Type B pancreatic cell (in vitro differentiated cells): ENCODE results near the gene ZNF277. TPM values are rescaled to one million over a fixed set of nuclear protein-coding genes. Genes with fewer than 3 reads are reported as not detected.

Source experiments
- DNase-seq: peaks from one replicate; pipeline ENCODE4 v3.0.0; 2021; ENCODE audit warnings: mixed read lengths; ENCODE audit not compliant: unreplicated experiment; ENCODE audit errors: extremely low spot score
- H3K27ac Mint-ChIP-seq: 2 replicates; pipeline ENCODE4 v1.8.0; 2021; ENCODE audit warnings: mild to moderate bottlenecking, mixed read lengths
- H3K27me3 Mint-ChIP-seq: 2 replicates; pipeline ENCODE4 v1.8.0; 2021; ENCODE audit warnings: mixed read lengths
- H3K36me3 Mint-ChIP-seq: 2 replicates; pipeline ENCODE4 v1.8.0; 2021; ENCODE audit warnings: mixed read lengths
- H3K4me1 Mint-ChIP-seq: one replicate; pipeline ENCODE4 v1.8.0; 2021; ENCODE audit warnings: mixed read lengths; ENCODE audit not compliant: unreplicated experiment
- H3K4me3 Mint-ChIP-seq: 2 replicates; pipeline ENCODE4 v1.8.0; 2021; ENCODE audit warnings: mild to moderate bottlenecking, mixed read lengths
- H3K9me3 Mint-ChIP-seq: 2 replicates; pipeline ENCODE4 v1.8.0; 2021; ENCODE audit warnings: mixed read lengths
- CTCF ChIP-seq: fragments of 200-600 bp; sonication (generic); conservative IDR thresholded peaks from 2 replicates; pipeline ENCODE4 v1.5.0; 2021; ENCODE audit warnings: antibody characterized with exemption, mild to moderate bottlenecking
- total RNA-seq: library from RNA; stranded (reverse); gene quantifications from 2 replicates; pipeline ENCODE4 v1.2.1, GENCODE V29; 2021; ENCODE audit warnings: low replicate concordance

ZNF277 gene
- total RNA-seq, 1 donor from 2014 or later = 21.4 TPM

DNA sequence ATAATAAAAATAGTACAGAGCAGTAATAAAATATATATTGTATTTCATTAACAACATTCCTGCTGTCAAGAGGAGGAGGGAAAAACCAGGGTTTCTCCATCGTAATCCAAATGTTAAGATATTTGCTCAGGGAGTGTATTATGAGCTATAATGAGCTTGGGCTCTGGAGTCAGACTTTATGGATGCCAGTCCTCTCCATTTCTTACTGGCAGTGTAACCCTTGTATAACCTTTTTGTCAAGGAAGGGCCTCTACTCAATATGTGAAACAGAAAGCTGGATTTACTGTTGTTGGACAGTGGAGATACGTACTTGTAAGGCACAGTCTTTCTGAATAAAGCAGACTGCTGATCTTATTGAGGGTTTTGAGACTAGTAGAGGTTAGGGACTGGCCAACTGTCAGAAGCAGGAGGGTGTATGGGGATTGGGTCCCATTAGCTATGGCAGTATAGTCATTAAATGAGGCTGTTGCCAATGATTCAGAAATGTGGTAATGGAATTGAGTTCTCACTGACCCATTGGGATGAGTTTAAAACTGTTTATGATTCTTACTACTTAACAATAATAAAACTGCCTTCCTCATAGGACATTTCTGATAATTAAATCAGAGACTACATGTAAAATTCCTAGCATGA is 56.5 kb downstream of the ZNF277 start:
- no peak for DNase-seq
- H3K9me3 Mint-ChIP-seq = no peaks in the 10 kb centered on the region
- H3K4me3 Mint-ChIP-seq = no peak overlapping the region
- H3K36me3 Mint-ChIP-seq = no peaks in the 10 kb centered on the region
- no peaks in the 10 kb centered on the region for H3K27me3 Mint-ChIP-seq
- TF ChIP-seq CTCF = no peak
- H3K4me1 Mint-ChIP-seq = peaks cover 11% of the 10 kb centered on the region
- no peak overlapping the region for H3K27ac Mint-ChIP-seq

DNA sequence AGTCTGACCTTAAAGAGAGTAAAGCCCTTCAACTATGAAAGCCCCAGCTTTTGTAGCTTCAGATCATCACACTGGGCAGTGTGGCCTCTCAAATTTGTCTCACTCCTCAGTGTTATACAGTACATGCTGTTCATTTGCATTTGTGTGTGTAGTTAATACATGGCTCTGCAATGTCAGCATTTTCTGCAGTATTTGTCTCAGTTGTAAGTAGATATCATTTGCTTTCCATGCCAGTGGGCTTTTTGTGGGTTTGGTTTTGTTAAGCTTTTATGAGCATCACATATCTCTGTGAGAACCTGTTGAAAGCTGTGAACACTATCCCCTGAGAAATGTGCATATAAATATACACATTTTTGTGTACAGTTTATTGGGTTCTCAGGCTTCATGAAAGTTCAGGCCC is 57.0 kb downstream of the ZNF277 start:
- Mint-ChIP-seq H3K9me3 (no peaks in the 10 kb centered on the region), H3K4me3 (no peak overlapping the region), H3K27ac (no peak overlapping the region), H3K4me1 (peaks cover 11% of the 10 kb centered on the region), H3K27me3 (no peaks in the 10 kb centered on the region), H3K36me3 (no peaks in the 10 kb centered on the region)
- no peak for TF ChIP-seq CTCF
- DNase-seq = no peak

GRCh38 chr7:112266141-112266540 is 59.6 kb downstream of the ZNF277 start:
- H3K36me3 Mint-ChIP-seq = no peaks in the 10 kb centered on the region

GRCh38 chr7:112266595-112267270 is 60.2 kb downstream of the ZNF277 start:
- DNase-seq = no peak
- H3K27ac Mint-ChIP-seq = no peak overlapping the region
- no peaks in the 10 kb centered on the region for H3K27me3 Mint-ChIP-seq
- no peaks in the 10 kb centered on the region for H3K9me3 Mint-ChIP-seq
- no peaks in the 10 kb centered on the region for H3K36me3 Mint-ChIP-seq
- H3K4me3 Mint-ChIP-seq = no peak overlapping the region
- H3K4me1 Mint-ChIP-seq = peaks cover 11% of the 10 kb centered on the region
- no peak for TF ChIP-seq CTCF

More at GRCh38 chr7:112266141-112266540, 59.6 kb downstream of the ZNF277 start:
- H3K4me3 Mint-ChIP-seq = no peak overlapping the region
- no peaks in the 10 kb centered on the region for H3K9me3 Mint-ChIP-seq
- no peak for TF ChIP-seq CTCF
- DNase-seq = no peak
- no peaks in the 10 kb centered on the region for H3K27me3 Mint-ChIP-seq
- no peak overlapping the region for H3K27ac Mint-ChIP-seq
- H3K4me1 Mint-ChIP-seq = peaks cover 11% of the 10 kb centered on the region

DNA sequence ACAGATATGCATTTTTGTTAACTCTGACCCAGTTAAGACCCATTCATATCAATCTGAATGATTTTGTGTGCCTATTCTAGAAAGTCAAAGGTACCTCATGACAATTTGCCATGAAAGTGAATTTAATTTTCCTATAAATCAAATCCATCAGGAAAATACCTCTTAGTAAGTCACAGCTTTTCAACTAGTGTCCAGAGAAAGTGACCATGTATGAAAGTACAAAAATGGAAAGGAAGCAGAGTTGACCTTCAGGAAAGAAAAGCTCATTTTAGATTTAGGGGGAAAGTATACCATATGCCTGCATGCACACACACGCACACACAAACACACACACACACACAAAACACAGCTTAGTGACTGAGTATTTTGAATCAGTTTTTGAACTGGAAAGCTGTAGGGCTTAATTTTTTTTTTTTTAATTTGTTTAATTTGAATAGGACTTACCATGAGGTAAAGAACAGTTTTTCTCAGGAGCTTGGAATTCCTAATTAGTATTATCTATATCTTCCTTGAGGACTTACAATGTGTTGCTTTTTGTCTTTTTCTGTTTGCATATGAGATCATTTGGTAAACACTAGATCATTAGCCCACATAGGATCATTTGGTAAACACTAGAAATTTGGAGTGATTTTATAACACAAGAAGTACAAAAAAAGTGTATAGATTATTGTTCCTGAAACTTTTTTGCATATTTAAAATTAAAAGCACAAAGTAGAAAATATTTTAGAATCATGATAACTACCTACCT is 61.6 kb downstream of the ZNF277 start:
- Mint-ChIP-seq H3K27ac (no peak overlapping the region), H3K4me1 (peaks cover 7% of the 10 kb centered on the region), H3K9me3 (no peaks in the 10 kb centered on the region), H3K36me3 (peaks cover under 1% of the 10 kb centered on the region), H3K4me3 (no peak overlapping the region), H3K27me3 (no peaks in the 10 kb centered on the region)
- TF ChIP-seq CTCF = no peak
- DNase-seq = no peak
